Neural progenitor cell (in vitro differentiated cells): ENCODE measurements around the gene KLHDC3. TPM values are rescaled to one million over a fixed set of nuclear protein-coding genes. Genes with fewer than 3 reads are reported as not detected.

Source experiments
- DNase-seq: peaks from one replicate; pipeline ENCODE4 v3.0.0-alpha.2; 2016; ENCODE audit warnings: low spot score
- H2AFZ ChIP-seq: fragments of 200-600 bp; sonication (generic); replicated peaks from 2 replicates; pipeline ENCODE4 v1.6.1; 2016; ENCODE audit warnings: antibody characterized with exemption
- H3F3A ChIP-seq: fragments of 200-600 bp; sonication (generic); 2 replicates; pipeline ENCODE4 v1.6.1; 2016; ENCODE audit warnings: antibody characterized with exemption, low read depth
- H3K27ac ChIP-seq: fragments of 200-600 bp; sonication (generic); 2 replicates; pipeline ENCODE4 v1.5.1; 2016; ENCODE audit warnings: mild to moderate bottlenecking
- H3K27me3 ChIP-seq: fragments of 200-600 bp; sonication (generic); 2 replicates; pipeline ENCODE4 v1.6.1; 2016; ENCODE audit warnings: mild to moderate bottlenecking, moderate library complexity
- H3K36me3 ChIP-seq: fragments of 200-600 bp; sonication (generic); 2 replicates; pipeline ENCODE4 v1.5.1; 2016
- H3K4me1 ChIP-seq: fragments of 200-600 bp; sonication (generic); 2 replicates; pipeline ENCODE4 v1.6.1; 2016; ENCODE audit warnings: mixed run types
- H3K4me2 ChIP-seq: fragments of 200-600 bp; sonication (generic); 2 replicates; pipeline ENCODE4 v1.6.1; 2016
- H3K4me3 ChIP-seq: fragments of 200-600 bp; sonication (generic); 2 replicates; pipeline ENCODE4 v1.5.1; 2016
- H3K79me2 ChIP-seq: fragments of 200-600 bp; sonication (generic); 2 replicates; pipeline ENCODE4 v1.6.1; 2016; ENCODE audit warnings: low read depth
- H3K9ac ChIP-seq: fragments of 200-600 bp; sonication (generic); 2 replicates; pipeline ENCODE4 v1.6.1; 2016
- H3K9me3 ChIP-seq: fragments of 200-600 bp; sonication (generic); 2 replicates; pipeline ENCODE4 v1.5.1; 2016; ENCODE audit warnings: low read depth
- H4K20me1 ChIP-seq: fragments of 200-600 bp; sonication (generic); 2 replicates; pipeline ENCODE4 v1.6.1; 2016; ENCODE audit warnings: low read depth
- H3K27ac Mint-ChIP-seq: 3 replicates; pipeline ENCODE4 v1.8.0; 2021; ENCODE audit warnings: mixed read lengths
- H3K27me3 Mint-ChIP-seq: 2 replicates; pipeline ENCODE4 v1.8.0; 2022; ENCODE audit warnings: low read depth, mild to moderate bottlenecking, inconsistent platforms, moderate library complexity, mixed read lengths; ENCODE audit not compliant: insufficient read depth
- H3K36me3 Mint-ChIP-seq: 3 replicates; pipeline ENCODE4 v1.8.0; 2021; ENCODE audit warnings: mixed read lengths
- H3K4me1 Mint-ChIP-seq: 3 replicates; pipeline ENCODE4 v1.8.0; 2021; ENCODE audit warnings: mixed read lengths
- H3K4me3 Mint-ChIP-seq: 3 replicates; pipeline ENCODE4 v1.8.0; 2021; ENCODE audit warnings: mild to moderate bottlenecking, moderate library complexity, mixed read lengths
- H3K9me3 Mint-ChIP-seq: 3 replicates; pipeline ENCODE4 v1.8.0; 2020; ENCODE audit warnings: mixed read lengths
- EZH2 ChIP-seq: fragments of 200-600 bp; sonication (generic); IDR thresholded peaks from 2 replicates; pipeline ENCODE4 v1.6.1; 2017; ENCODE audit warnings: antibody characterized with exemption, mild to moderate bottlenecking, moderate library complexity
- EZH2phosphoT487 ChIP-seq: fragments of 200-600 bp; sonication (generic); IDR thresholded peaks from 2 replicates; pipeline ENCODE4 v1.6.1; 2017; ENCODE audit warnings: antibody characterized with exemption
- total RNA-seq: library from RNA; depleted of rRNA; stranded (reverse); fragments of >200 nt; gene quantifications from 2 replicates; pipeline ENCODE4 v1.2.3, GENCODE V29; 2015; ENCODE audit warnings: low replicate concordance
- TF ChIP-seq, protein P1 (sequence below): fragments of 200-600 bp; sonication (generic); IDR thresholded peaks from 2 replicates; pipeline ENCODE4 v1.5.1; 2017; ENCODE audit warnings: antibody characterized with exemption, mild to moderate bottlenecking

The KLHDC3 gene
- total RNA-seq, 1 donor from 2014 or later, result 122 TPM

DNA sequence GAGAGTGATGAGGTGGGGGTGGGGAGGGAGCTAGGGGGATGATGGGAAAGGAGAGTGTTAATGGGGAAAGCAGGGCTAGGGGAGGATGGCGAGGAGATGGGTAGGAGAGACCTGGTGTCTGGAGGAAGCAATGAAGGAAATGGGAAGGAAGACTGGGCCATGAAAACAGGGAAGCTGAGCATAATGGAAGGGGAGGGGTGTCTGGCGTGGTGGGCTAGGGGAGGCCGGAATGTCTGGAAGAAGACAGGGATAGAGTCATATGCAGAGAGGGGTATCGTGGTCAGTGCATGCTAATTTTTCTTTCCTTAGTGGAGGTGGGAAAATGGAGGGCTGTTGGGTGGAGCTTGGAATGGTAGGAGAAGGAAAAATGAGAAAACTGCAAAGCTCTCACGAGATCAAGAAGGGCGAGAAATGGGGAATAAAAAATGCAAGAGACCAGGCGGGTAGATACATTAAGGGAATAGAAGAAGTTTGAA, 423 bp downstream of the KLHDC3 start:
- TF ChIP-seq, protein P1, sequence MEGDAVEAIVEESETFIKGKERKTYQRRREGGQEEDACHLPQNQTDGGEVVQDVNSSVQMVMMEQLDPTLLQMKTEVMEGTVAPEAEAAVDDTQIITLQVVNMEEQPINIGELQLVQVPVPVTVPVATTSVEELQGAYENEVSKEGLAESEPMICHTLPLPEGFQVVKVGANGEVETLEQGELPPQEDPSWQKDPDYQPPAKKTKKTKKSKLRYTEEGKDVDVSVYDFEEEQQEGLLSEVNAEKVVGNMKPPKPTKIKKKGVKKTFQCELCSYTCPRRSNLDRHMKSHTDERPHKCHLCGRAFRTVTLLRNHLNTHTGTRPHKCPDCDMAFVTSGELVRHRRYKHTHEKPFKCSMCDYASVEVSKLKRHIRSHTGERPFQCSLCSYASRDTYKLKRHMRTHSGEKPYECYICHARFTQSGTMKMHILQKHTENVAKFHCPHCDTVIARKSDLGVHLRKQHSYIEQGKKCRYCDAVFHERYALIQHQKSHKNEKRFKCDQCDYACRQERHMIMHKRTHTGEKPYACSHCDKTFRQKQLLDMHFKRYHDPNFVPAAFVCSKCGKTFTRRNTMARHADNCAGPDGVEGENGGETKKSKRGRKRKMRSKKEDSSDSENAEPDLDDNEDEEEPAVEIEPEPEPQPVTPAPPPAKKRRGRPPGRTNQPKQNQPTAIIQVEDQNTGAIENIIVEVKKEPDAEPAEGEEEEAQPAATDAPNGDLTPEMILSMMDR, result no peak
- TF ChIP-seq EZH2, result no peak
- TF ChIP-seq EZH2phosphoT487, result no peak
- Mint-ChIP-seq H3K27me3 (peaks cover 3% of the 10 kb centered on the region), H3K4me1 (peaks cover 32% of the 10 kb centered on the region), H3K4me3 (peak overlapping the region; percentile 95), H3K27ac (peak overlapping the region; percentile 30), H3K36me3 (peaks cover 14% of the 10 kb centered on the region), H3K9me3 (no peaks in the 10 kb centered on the region)
- Histone ChIP-seq H2AFZ (peak overlapping the region; percentile 61), H4K20me1 (peaks cover 16% of the 10 kb centered on the region), H3K4me2 (peak overlapping the region; percentile 84), H3K9me3 (no peaks in the 10 kb centered on the region), H3K9ac (peak overlapping the region; percentile 47), H3K79me2 (peaks cover 59% of the 10 kb centered on the region), H3K27ac (no peak overlapping the region), H3F3A (peaks cover 16% of the 10 kb centered on the region), H3K36me3 (no peaks in the 10 kb centered on the region), H3K4me3 (peak overlapping the region; percentile 82), H3K27me3 (no peaks in the 10 kb centered on the region), H3K4me1 (peaks cover 18% of the 10 kb centered on the region)
- no peak for DNase-seq

DNA sequence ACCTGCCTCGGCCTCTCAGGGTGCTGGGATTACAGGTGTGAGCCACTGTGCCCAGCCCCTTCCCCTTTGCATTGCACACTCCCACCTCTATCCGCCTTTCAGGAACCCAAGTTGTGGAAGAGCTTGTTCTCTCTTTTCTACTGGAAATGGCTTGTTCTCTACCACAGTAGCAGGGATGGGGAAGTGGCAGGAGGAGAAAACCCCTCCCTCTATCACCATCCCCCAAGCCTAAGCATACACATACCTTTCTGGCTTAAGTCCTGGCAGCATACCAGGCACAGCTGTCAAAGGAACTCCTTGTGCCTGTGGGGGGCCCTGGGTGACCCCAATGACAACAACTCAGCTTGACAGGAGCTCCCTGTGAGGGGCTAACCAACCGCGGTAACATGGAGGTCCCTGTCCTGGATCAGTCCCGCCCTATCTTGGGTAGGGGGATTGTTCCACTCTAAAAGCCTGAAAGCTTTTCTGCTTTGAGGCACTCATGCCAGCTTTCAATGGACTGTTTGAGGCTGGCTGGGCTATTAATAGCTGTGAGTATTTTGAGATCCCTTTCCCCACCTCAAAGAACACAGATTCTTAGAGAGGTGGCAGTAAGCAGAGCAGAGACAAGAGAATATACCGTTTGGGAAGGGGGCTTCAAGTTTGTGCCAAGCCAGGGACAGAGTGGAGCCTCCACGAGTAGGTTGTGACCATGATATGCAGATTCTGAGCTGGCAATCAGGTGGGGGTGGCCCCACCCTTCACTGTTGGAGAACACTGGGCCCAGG, 2.3 kb downstream of the KLHDC3 start:
- Histone ChIP-seq H3K36me3 (no peaks in the 10 kb centered on the region), H3K4me3 (no peak overlapping the region), H3K9ac (no peak overlapping the region)

DNA sequence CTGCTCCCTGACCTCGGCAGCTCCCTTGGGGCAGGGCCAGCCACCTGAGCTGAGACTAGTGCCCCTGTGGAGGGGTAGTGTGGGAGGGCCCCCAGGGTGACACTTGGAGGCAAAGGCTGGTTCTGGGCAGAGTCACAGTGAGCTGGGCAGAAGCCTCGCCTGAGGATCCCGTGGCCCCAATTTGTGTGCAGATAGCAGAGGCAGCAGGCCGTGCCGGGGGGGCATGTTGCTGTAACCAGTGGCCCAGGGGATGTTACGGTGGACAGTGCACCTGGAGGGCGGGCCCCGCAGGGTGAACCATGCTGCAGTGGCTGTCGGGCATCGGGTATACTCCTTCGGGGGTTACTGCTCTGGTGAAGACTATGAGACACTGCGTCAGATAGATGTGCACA, 2.9 kb downstream of the KLHDC3 start:
- Histone ChIP-seq H3K27me3 (no peaks in the 10 kb centered on the region), H3K79me2 (peaks cover 56% of the 10 kb centered on the region), H4K20me1 (peaks cover 16% of the 10 kb centered on the region), H3F3A (peaks cover 35% of the 10 kb centered on the region), H3K9me3 (no peaks in the 10 kb centered on the region), H3K36me3 (no peaks in the 10 kb centered on the region), H3K4me3 (no peak overlapping the region), H3K4me2 (no peak overlapping the region), H3K27ac (no peak overlapping the region), H3K4me1 (peaks cover 22% of the 10 kb centered on the region), H2AFZ (no peak overlapping the region), H3K9ac (no peak overlapping the region)
- peaks cover 13% of the 10 kb centered on the region for H3K36me3 Mint-ChIP-seq
- no peaks in the 10 kb centered on the region for H3K9me3 Mint-ChIP-seq
- H3K27me3 Mint-ChIP-seq, result peaks cover 10% of the 10 kb centered on the region
- peaks cover 32% of the 10 kb centered on the region for H3K4me1 Mint-ChIP-seq
- no peak overlapping the region for H3K4me3 Mint-ChIP-seq
- no peak for TF ChIP-seq EZH2
- TF ChIP-seq EZH2phosphoT487, result no peak
- TF ChIP-seq, protein P1, result no peak
- DNase-seq, result no peak
- H3K27ac Mint-ChIP-seq, result no peak overlapping the region

More for the DNA sequence above, 2.3 kb downstream of the KLHDC3 start:
- Histone ChIP-seq H3K27me3 (no peaks in the 10 kb centered on the region), H3K4me1 (peaks cover 22% of the 10 kb centered on the region), H3K27ac (no peak overlapping the region), H3F3A (peaks cover 32% of the 10 kb centered on the region), H3K4me2 (peak overlapping the region; percentile 29), H3K9me3 (no peaks in the 10 kb centered on the region), H4K20me1 (peaks cover 16% of the 10 kb centered on the region), H2AFZ (no peak overlapping the region), H3K79me2 (peaks cover 58% of the 10 kb centered on the region)
- TF ChIP-seq EZH2, result no peak
- TF ChIP-seq, protein P1, result no peak
- no peak for TF ChIP-seq EZH2phosphoT487
- Mint-ChIP-seq H3K27ac (peak overlapping the region; percentile 83), H3K36me3 (peaks cover 12% of the 10 kb centered on the region), H3K27me3 (peaks cover 10% of the 10 kb centered on the region), H3K4me3 (peak overlapping the region; percentile 72), H3K4me1 (peaks cover 36% of the 10 kb centered on the region), H3K9me3 (no peaks in the 10 kb centered on the region)
- DNase-seq, result peak; percentile 33
